SK-N-SH treated with all-trans-retinoic acid at 6 μM for 48 hours (cell line): ENCODE data around the gene SHISA4.

ENCODE experiments used
- ATAC-seq: fragments of 200-7000 bp; cut with Tn5 transposase; 3 replicates; pipeline ENCODE4 v1.9.1; 2020; ENCODE audit warnings: mild to moderate bottlenecking, moderate library complexity
- ARNTL ChIP-seq: fragments of 450-650 bp; formaldehyde crosslinking; IDR thresholded peaks from 2 replicates; pipeline ENCODE4 v1.5.0; 2020; ENCODE audit warnings: low read depth, mild to moderate bottlenecking, moderate library complexity, borderline replicate concordance
- BACH2 ChIP-seq: fragments of 250-450 bp; sonication (Bioruptor Pico); IDR thresholded peaks from 2 replicates; pipeline ENCODE4 v1.9.0; 2021; ENCODE audit warnings: mild to moderate bottlenecking, borderline replicate concordance
- ESRRG ChIP-seq: fragments of 250-450 bp; sonication (Bioruptor Pico); IDR thresholded peaks from 2 replicates; pipeline ENCODE4 v1.6.1; 2021; ENCODE audit warnings: mild to moderate bottlenecking
- GLIS3 ChIP-seq: fragments of 250-450 bp; sonication (Bioruptor Pico); IDR thresholded peaks from 2 replicates; pipeline ENCODE4 v1.5.0; 2020; ENCODE audit warnings: mild to moderate bottlenecking, moderate library complexity
- OSR1 ChIP-seq: fragments of 250-450 bp; sonication (Bioruptor Pico); IDR thresholded peaks from 2 replicates; pipeline ENCODE4 v1.8.0; 2022; ENCODE audit warnings: moderate library complexity, mild to moderate bottlenecking, inconsistent platforms
- PPARA ChIP-seq: fragments of 250-450 bp; sonication (Bioruptor Pico); IDR thresholded peaks from 2 replicates; pipeline ENCODE4 v1.5.0; 2020; ENCODE audit warnings: mild to moderate bottlenecking, borderline replicate concordance
- RARB ChIP-seq: fragments of 250-450 bp; sonication (Bioruptor Pico); IDR thresholded peaks from 2 replicates; pipeline ENCODE4 v1.8.0; 2021; ENCODE audit warnings: mild to moderate bottlenecking, moderate library complexity
- SNAI2 ChIP-seq: fragments of 250-450 bp; sonication (Bioruptor Pico); IDR thresholded peaks from 2 replicates; pipeline ENCODE4 v1.5.0; 2020; ENCODE audit warnings: mild to moderate bottlenecking, moderate library complexity
- TCF4 ChIP-seq: fragments of 250-450 bp; sonication (Bioruptor Pico); IDR thresholded peaks from 2 replicates; pipeline ENCODE4 v1.8.0; 2021; ENCODE audit warnings: mild to moderate bottlenecking, moderate library complexity, borderline replicate concordance
- TOX ChIP-seq: fragments of 250-450 bp; sonication (Bioruptor Pico); IDR thresholded peaks from 2 replicates; pipeline ENCODE4 v1.8.0; 2021; ENCODE audit warnings: mild to moderate bottlenecking, moderate library complexity, borderline replicate concordance
- ZC3H10 ChIP-seq: fragments of 250-450 bp; sonication (Bioruptor Pico); IDR thresholded peaks from 2 replicates; pipeline ENCODE4 v1.5.1; 2021; ENCODE audit warnings: mild to moderate bottlenecking, moderate library complexity
- ZFP3 ChIP-seq: fragments of 250-450 bp; sonication (Bioruptor Pico); IDR thresholded peaks from 2 replicates; pipeline ENCODE4 v1.5.0; 2020; ENCODE audit warnings: mild to moderate bottlenecking, moderate library complexity
- ZFP30 ChIP-seq: fragments of 450-650 bp; formaldehyde crosslinking; IDR thresholded peaks from 2 replicates; pipeline ENCODE4 v1.5.0; 2022; ENCODE audit warnings: mild to moderate bottlenecking, moderate library complexity
- ZNF565 ChIP-seq: fragments of 450-650 bp; formaldehyde crosslinking; conservative IDR thresholded peaks from 2 replicates; pipeline ENCODE4 v1.5.0; 2020; ENCODE audit warnings: low read depth, mild to moderate bottlenecking, moderate library complexity
- ZNF70 ChIP-seq: fragments of 450-650 bp; formaldehyde crosslinking; IDR thresholded peaks from 2 replicates; pipeline ENCODE4 v1.5.0; 2020; ENCODE audit warnings: mild to moderate bottlenecking, moderate library complexity
- ZNF8 ChIP-seq: fragments of 450-650 bp; formaldehyde crosslinking; IDR thresholded peaks from 2 replicates; pipeline ENCODE4 v1.5.0; 2020; ENCODE audit warnings: mild to moderate bottlenecking, moderate library complexity
- TF ChIP-seq, protein P1 (sequence below): fragments of 250-450 bp; sonication (Bioruptor Pico); IDR thresholded peaks from 2 replicates; pipeline ENCODE4 v1.5.0; 2020; ENCODE audit warnings: mild to moderate bottlenecking, moderate library complexity
- TF ChIP-seq, protein P2 (sequence below): fragments of 250-450 bp; sonication (Bioruptor Pico); IDR thresholded peaks from 2 replicates; pipeline ENCODE4 v1.5.1; 2021; ENCODE audit warnings: mild to moderate bottlenecking, moderate library complexity
- TF ChIP-seq, protein P3 (sequence below): fragments of 250-450 bp; sonication (Bioruptor Pico); IDR thresholded peaks from 2 replicates; pipeline ENCODE4 v1.5.1; 2020; ENCODE audit warnings: low read depth, mild to moderate bottlenecking, moderate library complexity
- TF ChIP-seq, protein P4 (sequence below): fragments of 250-450 bp; sonication (Bioruptor Pico); IDR thresholded peaks from 2 replicates; pipeline ENCODE4 v1.8.0; 2021; ENCODE audit warnings: low read depth, mild to moderate bottlenecking, moderate library complexity, borderline replicate concordance

The SHISA4 gene

DNA sequence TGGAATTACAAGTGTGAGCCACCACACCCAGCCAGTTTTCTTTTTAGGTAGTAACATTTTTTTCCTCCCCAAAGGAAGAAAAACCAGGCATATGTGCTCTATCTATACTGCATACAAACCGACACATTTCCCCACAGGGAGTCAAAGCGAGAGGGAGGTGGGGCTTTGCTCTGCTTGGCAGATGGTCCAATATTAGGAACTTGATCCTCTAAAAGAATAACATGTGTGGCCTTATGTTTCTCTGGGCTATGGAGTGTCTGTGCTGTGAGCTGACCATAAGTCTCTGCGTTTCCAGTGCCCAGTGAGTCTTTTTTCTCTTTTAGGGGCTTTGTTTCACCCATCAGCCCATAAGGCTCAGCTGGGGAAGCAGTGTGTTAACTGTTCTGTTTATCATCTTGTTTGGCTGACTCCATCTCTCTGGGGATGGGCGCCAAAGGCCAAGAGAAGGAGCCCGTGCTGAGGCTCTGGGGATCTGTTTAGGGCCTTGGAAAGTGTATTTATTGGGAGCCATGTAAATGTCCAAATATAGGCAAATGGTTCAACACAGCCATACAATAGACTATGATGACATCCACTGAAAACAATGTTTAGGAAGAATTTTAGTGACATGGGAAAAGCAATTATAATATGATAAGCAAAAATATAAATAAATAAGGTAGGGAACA lies 37.4 kb downstream of the SHISA4 start (continued):
- TF ChIP-seq ZNF8 (CRISPR knock-in tag) (no peak), OSR1 (CRISPR knock-in tag) (no peak), ZFP30 (CRISPR knock-in tag) (no peak), ZC3H10 (CRISPR knock-in tag) (no peak), RARB (CRISPR knock-in tag) (no peak), TCF4 (CRISPR knock-in tag) (no peak), ZNF70 (no peak), SNAI2 (CRISPR knock-in tag) (no peak)

DNA sequence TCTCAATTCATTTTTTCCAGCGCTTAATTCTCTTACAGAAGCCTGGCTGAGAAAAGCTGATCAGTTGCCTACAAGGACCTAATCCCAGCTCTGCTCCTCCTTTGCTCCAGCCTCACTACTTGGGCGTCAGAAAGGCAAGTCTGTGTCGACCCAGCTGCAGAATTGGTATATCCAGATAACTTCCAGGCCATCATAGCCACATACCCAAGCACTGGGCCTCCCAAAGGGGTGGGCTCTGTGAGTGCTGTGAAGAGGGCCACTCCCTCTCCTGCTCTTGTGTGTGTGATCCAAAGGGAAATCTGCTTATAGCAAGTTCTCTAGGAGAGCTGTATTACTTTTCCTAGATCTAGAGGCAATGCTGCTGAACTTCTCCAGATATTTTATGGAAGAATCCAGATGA lies 39.6 kb downstream of the SHISA4 start:
- ATAC-seq: no peak
- TF ChIP-seq ARNTL (CRISPR knock-in tag) (no peak), ZFP30 (CRISPR knock-in tag) (no peak), ZFP3 (CRISPR knock-in tag) (no peak), GLIS3 (CRISPR knock-in tag) (no peak), ESRRG (CRISPR knock-in tag) (no peak), ZNF70 (no peak), TOX (CRISPR knock-in tag) (no peak), ZNF565 (no peak), BACH2 (CRISPR knock-in tag) (no peak)
- TF ChIP-seq, protein P1, sequence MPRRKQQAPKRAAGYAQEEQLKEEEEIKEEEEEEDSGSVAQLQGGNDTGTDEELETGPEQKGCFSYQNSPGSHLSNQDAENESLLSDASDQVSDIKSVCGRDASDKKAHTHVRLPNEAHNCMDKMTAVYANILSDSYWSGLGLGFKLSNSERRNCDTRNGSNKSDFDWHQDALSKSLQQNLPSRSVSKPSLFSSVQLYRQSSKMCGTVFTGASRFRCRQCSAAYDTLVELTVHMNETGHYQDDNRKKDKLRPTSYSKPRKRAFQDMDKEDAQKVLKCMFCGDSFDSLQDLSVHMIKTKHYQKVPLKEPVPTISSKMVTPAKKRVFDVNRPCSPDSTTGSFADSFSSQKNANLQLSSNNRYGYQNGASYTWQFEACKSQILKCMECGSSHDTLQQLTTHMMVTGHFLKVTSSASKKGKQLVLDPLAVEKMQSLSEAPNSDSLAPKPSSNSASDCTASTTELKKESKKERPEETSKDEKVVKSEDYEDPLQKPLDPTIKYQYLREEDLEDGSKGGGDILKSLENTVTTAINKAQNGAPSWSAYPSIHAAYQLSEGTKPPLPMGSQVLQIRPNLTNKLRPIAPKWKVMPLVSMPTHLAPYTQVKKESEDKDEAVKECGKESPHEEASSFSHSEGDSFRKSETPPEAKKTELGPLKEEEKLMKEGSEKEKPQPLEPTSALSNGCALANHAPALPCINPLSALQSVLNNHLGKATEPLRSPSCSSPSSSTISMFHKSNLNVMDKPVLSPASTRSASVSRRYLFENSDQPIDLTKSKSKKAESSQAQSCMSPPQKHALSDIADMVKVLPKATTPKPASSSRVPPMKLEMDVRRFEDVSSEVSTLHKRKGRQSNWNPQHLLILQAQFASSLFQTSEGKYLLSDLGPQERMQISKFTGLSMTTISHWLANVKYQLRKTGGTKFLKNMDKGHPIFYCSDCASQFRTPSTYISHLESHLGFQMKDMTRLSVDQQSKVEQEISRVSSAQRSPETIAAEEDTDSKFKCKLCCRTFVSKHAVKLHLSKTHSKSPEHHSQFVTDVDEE (CRISPR knock-in tag): no peak
- TF ChIP-seq, protein P2, sequence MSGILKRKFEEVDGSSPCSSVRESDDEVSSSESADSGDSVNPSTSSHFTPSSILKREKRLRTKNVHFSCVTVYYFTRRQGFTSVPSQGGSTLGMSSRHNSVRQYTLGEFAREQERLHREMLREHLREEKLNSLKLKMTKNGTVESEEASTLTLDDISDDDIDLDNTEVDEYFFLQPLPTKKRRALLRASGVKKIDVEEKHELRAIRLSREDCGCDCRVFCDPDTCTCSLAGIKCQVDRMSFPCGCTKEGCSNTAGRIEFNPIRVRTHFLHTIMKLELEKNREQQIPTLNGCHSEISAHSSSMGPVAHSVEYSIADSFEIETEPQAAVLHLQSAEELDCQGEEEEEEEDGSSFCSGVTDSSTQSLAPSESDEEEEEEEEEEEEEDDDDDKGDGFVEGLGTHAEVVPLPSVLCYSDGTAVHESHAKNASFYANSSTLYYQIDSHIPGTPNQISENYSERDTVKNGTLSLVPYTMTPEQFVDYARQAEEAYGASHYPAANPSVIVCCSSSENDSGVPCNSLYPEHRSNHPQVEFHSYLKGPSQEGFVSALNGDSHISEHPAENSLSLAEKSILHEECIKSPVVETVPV (CRISPR knock-in tag): no peak
- TF ChIP-seq, protein P3, sequence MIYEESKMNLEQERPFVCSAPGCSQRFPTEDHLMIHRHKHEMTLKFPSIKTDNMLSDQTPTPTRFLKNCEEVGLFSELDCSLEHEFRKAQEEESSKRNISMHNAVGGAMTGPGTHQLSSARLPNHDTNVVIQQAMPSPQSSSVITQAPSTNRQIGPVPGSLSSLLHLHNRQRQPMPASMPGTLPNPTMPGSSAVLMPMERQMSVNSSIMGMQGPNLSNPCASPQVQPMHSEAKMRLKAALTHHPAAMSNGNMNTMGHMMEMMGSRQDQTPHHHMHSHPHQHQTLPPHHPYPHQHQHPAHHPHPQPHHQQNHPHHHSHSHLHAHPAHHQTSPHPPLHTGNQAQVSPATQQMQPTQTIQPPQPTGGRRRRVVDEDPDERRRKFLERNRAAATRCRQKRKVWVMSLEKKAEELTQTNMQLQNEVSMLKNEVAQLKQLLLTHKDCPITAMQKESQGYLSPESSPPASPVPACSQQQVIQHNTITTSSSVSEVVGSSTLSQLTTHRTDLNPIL (CRISPR knock-in tag): no peak

DNA sequence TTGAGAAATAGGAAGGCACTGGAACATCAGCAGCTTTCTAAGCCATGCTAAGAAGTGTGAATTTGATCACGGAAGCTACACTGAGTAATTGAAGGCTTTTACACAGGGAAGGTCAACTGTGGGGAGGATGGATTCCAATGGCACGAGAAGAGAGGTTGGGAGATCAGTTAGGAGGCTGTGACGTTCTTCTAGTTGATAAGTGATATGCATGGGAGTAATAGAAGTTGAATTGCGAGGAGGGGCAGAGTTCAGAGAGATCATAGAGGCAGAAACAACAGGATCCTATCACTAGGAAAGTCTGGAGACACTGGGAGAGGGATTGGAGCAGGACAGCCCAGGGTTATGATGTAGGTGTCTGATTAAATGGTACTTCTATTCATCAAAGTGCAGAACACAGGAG lies 41.4 kb downstream of the SHISA4 start:
- no peak for ATAC-seq
- TF ChIP-seq PPARA (no peak), SNAI2 (CRISPR knock-in tag) (no peak), ESRRG (CRISPR knock-in tag) (no peak), ZFP3 (CRISPR knock-in tag) (no peak), BACH2 (CRISPR knock-in tag) (no peak), OSR1 (CRISPR knock-in tag) (no peak), ZFP30 (CRISPR knock-in tag) (no peak), ZNF8 (CRISPR knock-in tag) (no peak), ZNF565 (no peak), GLIS3 (CRISPR knock-in tag) (no peak), ZC3H10 (CRISPR knock-in tag) (no peak), RARB (CRISPR knock-in tag) (no peak), ARNTL (CRISPR knock-in tag) (no peak), TCF4 (CRISPR knock-in tag) (no peak), TOX (CRISPR knock-in tag) (no peak)
- TF ChIP-seq, protein P2 (CRISPR knock-in tag): no peak
- TF ChIP-seq, protein P4, sequence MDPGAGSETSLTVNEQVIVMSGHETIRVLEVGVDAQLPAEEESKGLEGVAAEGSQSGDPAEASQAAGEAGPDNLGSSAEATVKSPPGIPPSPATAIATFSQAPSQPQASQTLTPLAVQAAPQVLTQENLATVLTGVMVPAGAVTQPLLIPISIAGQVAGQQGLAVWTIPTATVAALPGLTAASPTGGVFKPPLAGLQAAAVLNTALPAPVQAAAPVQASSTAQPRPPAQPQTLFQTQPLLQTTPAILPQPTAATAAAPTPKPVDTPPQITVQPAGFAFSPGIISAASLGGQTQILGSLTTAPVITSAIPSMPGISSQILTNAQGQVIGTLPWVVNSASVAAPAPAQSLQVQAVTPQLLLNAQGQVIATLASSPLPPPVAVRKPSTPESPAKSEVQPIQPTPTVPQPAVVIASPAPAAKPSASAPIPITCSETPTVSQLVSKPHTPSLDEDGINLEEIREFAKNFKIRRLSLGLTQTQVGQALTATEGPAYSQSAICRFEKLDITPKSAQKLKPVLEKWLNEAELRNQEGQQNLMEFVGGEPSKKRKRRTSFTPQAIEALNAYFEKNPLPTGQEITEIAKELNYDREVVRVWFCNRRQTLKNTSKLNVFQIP (CRISPR knock-in tag): no peak
- TF ChIP-seq, protein P1 (CRISPR knock-in tag): no peak
- TF ChIP-seq, protein P3 (CRISPR knock-in tag): no peak
